Kidney epithelial cell (primary cell): Measurements from ENCODE around the gene M6PR. TPM values are rescaled to one million over a fixed set of nuclear protein-coding genes. Genes with fewer than 3 reads are reported as not detected.
"Not testable (repeated sequence)": the region's sequence is repeated elsewhere in the genome, so short reads cannot be mapped to it uniquely, and the experiment has no call there.

Experiments
- DNase-seq: peaks from one replicate; pipeline ENCODE4 v3.0.0-alpha.2; 2010; ENCODE audit warnings: low read depth
- H3K27me3 ChIP-seq: 2 replicates; pipeline ENCODE4 v1.6.0; 2011; ENCODE audit warnings: low read length; ENCODE audit not compliant: control insufficient read depth, insufficient read depth
- H3K36me3 ChIP-seq: 2 replicates; pipeline ENCODE4 v1.5.1; 2011; ENCODE audit warnings: low read length; ENCODE audit not compliant: control insufficient read depth, insufficient read depth
- H3K4me3 ChIP-seq: 2 replicates; pipeline ENCODE4 v1.5.1; 2011; ENCODE audit warnings: low read depth, mild to moderate bottlenecking, control low read depth, low read length
- total RNA-seq: library from RNA; depleted of rRNA; stranded (reverse); fragments of >200 nt; gene quantifications from 2 replicates; pipeline ENCODE4 v1.2.3, GENCODE V29; 2015
- TF ChIP-seq, protein P1 (sequence below): IDR thresholded peaks from 2 replicates; pipeline ENCODE4 v1.5.1; 2011; ENCODE audit warnings: mild to moderate bottlenecking, moderate library complexity, low read length, control low read depth, inconsistent platforms; ENCODE audit not compliant: insufficient read depth, poor library complexity, severe bottlenecking

The M6PR gene
- total RNA-seq, 1 donor from 2014 or later = 256 TPM

- H3K27me3 ChIP-seq = no peaks in the 10 kb centered on the region
- TF ChIP-seq, protein P1, sequence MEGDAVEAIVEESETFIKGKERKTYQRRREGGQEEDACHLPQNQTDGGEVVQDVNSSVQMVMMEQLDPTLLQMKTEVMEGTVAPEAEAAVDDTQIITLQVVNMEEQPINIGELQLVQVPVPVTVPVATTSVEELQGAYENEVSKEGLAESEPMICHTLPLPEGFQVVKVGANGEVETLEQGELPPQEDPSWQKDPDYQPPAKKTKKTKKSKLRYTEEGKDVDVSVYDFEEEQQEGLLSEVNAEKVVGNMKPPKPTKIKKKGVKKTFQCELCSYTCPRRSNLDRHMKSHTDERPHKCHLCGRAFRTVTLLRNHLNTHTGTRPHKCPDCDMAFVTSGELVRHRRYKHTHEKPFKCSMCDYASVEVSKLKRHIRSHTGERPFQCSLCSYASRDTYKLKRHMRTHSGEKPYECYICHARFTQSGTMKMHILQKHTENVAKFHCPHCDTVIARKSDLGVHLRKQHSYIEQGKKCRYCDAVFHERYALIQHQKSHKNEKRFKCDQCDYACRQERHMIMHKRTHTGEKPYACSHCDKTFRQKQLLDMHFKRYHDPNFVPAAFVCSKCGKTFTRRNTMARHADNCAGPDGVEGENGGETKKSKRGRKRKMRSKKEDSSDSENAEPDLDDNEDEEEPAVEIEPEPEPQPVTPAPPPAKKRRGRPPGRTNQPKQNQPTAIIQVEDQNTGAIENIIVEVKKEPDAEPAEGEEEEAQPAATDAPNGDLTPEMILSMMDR = no peak
- no peak overlapping the region for H3K4me3 ChIP-seq
- no peaks in the 10 kb centered on the region for H3K36me3 ChIP-seq
- DNase-seq = no peak
These were observed 12.7 kb downstream of the M6PR start for GRCh38 chr12:8936735-8937134.

DNA sequence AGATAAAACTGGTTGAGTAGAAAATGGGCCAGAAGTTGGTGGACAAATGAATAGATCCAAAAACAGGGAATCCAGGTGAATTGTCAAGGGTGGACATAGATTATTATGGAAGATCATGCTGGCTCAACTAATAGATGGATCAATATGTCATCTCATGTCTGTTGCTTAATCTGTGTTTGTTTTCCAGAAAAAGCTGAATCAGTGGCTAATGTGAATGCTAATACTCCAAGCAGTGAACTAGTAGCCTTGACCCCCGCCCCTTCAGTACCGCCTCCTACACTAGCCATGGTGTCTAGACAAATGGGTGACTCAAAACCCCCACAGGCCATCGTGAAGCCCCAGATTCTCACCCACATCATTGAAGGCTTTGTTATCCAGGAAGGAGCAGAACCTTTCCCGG is 15.4 kb downstream of the M6PR start:
- H3K27me3 ChIP-seq, H3K36me3 ChIP-seq, DNase-seq, H3K4me3 ChIP-seq: not testable (repeated sequence)

DNA sequence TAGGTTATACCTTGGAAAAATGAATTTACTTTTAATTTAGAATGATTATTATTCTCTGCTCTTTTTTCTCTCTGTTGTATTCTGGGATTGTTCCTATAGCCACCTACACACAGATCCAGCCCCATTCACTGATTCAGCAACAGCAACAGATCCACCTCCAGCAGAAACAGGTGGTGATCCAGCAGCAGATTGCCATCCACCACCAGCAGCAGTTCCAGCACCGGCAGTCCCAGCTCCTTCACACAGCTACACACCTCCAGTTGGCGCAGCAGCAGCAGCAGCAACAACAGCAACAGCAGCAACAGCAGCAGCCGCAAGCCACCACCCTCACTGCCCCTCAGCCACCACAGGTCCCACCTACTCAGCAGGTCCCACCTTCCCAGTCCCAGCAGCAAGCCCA is 17.0 kb downstream of the M6PR start:
- not testable (repeated sequence) for DNase-seq, H3K36me3 ChIP-seq, H3K27me3 ChIP-seq, H3K4me3 ChIP-seq

DNA sequence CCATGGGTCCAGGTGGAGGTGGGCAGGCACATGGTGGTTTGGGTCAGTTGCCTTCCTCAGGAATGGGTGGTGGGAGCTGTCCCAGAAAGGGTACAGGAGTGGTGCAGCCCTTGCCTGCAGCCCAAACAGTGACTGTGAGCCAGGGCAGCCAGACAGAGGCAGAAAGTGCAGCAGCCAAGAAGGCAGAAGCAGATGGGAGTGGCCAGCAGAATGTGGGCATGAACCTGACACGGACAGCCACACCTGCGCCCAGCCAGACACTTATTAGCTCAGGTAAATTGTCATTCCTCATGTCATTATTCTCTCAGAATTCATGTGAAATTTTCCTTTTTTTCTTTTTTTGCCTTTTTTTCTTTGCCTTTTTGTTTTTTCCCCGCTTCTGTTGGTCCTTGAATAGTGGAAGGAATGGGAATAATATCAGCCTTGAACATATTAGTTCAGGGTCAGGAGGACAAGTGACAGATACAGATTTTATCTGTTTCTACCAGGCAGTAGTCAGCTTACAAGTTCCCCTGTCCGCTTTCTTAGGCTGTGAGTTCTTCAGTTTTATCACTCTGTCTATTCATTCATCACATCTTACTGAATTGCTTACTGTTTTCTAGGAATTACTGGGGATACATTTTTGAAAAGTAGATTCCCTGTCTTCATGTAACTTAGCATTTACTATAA is 18.7 kb downstream of the M6PR start:
- not testable (repeated sequence) for H3K36me3 ChIP-seq, DNase-seq, H3K4me3 ChIP-seq, H3K27me3 ChIP-seq

GRCh38 chr12:8922544-8922943 is 26.9 kb downstream of the M6PR start:
- DNase-seq = no peak
- TF ChIP-seq, protein P1 = no peak
- Histone ChIP-seq H3K27me3 (no peaks in the 10 kb centered on the region), H3K36me3 (no peaks in the 10 kb centered on the region), H3K4me3 (no peak overlapping the region)

GRCh38 chr12:8919643-8920042 is 29.8 kb downstream of the M6PR start:
- not testable (repeated sequence) for H3K4me3 ChIP-seq, DNase-seq, H3K36me3 ChIP-seq, H3K27me3 ChIP-seq

DNA sequence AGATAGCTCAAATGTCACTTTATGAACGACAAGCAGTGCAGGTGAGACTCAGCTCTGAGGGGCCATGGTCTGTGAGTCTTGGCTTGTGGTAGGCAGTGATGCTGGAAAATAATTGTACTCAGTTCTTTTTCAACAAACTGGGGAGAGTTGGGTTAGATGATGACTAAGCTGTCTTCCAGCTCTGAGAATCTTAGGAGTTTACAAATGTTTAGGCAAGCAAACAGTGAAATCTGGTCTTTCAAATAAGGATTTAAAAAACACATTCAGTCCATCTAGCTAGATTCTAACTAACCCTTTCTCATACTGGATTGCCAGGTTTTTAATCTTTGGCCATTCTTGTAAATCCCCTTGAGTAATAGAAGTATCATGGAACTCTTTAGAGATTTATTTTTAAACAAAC is 31.7 kb downstream of the M6PR start:
- Histone ChIP-seq H3K4me3 (no peak overlapping the region), H3K36me3 (no peaks in the 10 kb centered on the region), H3K27me3 (no peaks in the 10 kb centered on the region)
- no peak for DNase-seq
- TF ChIP-seq, protein P1 = no peak

DNA sequence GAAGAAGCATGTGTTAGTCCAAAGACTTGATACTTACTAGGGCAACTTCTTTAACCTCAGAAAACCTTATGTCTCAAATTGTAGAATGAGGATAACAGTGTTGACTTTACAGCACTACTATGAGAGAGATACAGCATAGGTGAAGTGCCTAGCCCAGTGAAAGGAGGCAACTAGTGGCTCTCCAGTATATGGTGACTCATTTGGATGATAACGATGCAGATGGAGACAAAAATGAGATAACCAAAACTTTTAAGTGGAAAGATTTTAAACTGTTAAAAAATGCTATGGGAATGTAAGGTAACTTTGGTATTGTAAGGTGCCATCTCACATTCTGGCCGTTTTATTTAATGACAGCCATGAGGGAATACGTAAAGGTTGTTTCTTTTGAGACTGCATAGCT is 32.4 kb downstream of the M6PR start:
- no peak for DNase-seq
- Histone ChIP-seq H3K27me3 (no peaks in the 10 kb centered on the region), H3K36me3 (no peaks in the 10 kb centered on the region), H3K4me3 (no peak overlapping the region)
- TF ChIP-seq, protein P1 = no peak
